IPS-18c (cell line): ENCODE data around the gene RSPO4.
A peak's percentile ranks its signal among the peaks of the same experiment; 100 is the strongest.
"Not testable (repeated sequence)": the region's sequence is repeated elsewhere in the genome, so short reads cannot be mapped to it uniquely, and the experiment has no call there.

Experiments
- H3K4me3 ChIP-seq: 2 replicates; pipeline ENCODE4 v1.7.0; 2013; ENCODE audit warnings: low read depth, mild to moderate bottlenecking, low read length, moderate library complexity; ENCODE audit not compliant: insufficient read depth
- H3K9me3 ChIP-seq: one replicate; pipeline ENCODE4 v1.6.1; 2013; ENCODE audit warnings: mild to moderate bottlenecking, low read length, moderate library complexity; ENCODE audit not compliant: control insufficient read depth, insufficient read depth

RSPO4 gene

DNA sequence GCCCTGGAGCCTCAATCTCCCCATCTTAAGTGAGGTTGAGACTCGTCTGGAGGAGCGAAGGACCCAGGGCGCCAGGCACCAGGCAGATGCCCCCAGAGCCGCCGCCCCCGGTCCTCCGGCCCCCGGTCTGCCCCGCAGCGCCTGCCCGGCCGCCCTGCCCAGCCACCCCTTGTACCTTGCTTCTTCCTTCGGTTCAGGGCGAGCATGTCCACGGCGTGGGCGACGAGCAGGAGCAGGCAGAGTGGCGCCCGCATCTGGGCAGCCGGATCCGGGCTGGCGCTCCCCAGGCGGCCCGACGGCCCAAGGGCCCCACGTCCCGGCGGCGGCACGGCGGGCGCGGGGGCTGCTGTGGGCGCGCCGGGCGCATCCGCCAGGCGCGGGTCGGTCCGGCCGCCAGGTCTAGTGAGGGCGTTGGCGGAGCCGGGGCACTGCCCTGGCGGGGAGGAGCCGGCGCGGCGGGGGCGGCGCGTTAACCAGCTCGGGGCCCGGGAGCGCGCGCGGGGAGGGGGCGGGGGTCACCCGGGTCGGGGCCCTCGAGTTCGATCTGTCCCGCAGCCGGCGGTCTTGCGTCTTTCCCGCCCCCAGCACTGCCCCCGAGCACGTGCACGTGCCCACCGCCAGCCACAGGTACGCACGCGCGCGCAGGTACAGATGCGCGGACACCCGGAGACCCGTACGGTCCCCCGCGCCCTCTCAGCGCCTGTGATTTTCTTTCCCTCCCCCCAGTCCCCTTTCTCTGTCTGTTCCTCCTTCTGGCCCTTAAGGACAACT is at the start of gene RSPO4:
TSS of gene RSPO4 (minus strand) at position 401 of the 771 bp plus-strand sequence. CDS start at position 254, 147 bp downstream.
- H3K4me3 ChIP-seq, result peak within 1 kb of the TSS; percentile 45

DNA sequence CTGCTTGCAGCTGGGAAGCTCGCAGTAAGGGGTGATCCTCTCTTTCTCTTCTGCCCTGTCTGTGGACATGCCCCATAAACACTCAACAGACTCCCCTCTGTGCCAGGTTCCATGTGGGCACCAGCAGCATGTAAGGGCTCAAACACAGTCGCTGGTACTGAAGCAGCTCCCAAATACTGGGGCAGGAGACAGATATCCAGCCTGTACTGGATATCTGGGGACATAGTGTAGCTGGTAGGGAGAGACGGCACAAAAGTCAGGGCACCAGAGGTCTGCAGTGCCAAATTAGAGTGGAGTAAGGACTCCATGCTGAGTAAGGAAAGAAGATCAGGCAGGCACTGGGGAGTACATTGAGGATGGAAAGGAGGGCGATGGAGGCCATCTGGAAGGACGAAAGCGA is 48.3 kb upstream of the RSPO4 start:
- Histone ChIP-seq H3K4me3 (no peak overlapping the region), H3K9me3 (no peaks in the 10 kb centered on the region)

More for the DNA sequence above, at the start of gene RSPO4:
- peaks cover 2% of the 10 kb centered on the region for H3K9me3 ChIP-seq

DNA sequence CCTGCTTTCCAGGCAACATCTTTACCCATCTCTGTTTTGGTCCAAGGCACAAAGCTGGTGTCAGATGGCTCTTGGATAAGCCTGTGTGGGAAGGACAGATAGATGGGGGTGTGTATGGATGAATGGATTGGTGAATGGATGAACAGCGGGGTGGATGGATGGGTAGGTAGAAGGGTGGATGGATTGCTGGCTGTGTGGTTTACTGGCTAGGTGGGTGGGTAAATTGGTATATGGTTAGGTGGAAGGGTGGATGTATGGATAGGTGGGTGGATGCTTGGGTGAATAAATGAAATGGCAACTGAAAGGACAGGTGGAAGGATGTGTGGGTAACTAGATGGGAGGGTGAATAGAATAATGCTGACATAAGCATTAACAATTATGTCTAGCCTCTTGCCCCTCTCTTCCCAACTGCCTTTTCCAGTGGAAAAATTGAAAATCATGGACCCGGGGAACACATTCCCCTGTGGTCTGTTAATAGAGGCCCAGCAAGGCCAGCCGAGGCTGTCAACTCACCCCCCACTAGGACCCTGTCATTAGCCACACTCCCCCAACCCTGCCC is 43.8 kb upstream of the RSPO4 start:
- no peaks in the 10 kb centered on the region for H3K9me3 ChIP-seq

DNA sequence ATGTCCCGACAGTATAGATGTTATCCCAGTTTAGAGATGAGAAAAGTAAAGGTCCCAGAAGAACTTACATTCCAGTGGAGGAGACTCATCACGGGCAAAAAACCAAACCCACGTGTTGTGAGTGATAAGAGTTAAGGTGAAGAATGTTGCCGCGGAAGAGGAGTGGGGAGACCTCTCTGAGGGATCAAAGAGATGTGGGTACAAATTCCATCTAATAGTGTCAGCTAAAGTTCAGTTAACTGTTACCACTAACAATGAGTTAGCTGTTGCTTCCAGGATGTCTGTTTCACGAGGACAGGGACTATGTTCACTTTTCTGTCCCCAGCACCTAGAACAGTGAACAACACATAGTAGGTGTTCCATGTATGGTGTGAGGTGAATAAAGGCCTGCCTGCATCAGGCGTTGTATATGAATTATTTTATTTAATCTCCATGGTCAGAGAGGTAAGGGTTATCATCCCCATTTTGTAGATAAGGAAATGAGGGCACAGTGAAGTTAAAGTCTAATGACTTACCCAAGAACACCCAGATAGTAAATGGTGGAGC is 39.8 kb upstream of the RSPO4 start:
- Histone ChIP-seq H3K9me3 (no peaks in the 10 kb centered on the region), H3K4me3 (no peak overlapping the region)

More for the DNA sequence above, 43.8 kb upstream of the RSPO4 start:
- no peak overlapping the region for H3K4me3 ChIP-seq

DNA sequence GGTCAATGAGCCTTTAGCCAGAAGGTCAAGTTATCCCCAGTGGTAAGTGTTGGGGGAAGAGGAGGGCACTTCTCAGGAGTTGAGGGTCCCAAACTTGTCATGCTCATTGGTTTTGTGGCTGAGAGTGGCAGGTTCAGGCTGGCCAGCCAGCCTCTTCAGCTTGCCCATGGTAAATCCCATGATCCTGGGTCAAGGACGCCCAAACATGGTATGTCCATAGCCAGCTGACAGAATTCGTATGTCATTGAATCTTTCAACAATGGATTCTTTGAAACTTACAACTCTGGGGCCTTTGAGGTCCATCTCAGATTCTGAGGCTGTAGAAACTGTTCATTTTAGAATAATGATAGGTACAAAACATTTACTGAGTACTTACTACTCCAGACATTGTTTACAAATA is 36.1 kb upstream of the RSPO4 start:
- H3K4me3 ChIP-seq, result no peak overlapping the region
- H3K9me3 ChIP-seq, result no peaks in the 10 kb centered on the region

DNA sequence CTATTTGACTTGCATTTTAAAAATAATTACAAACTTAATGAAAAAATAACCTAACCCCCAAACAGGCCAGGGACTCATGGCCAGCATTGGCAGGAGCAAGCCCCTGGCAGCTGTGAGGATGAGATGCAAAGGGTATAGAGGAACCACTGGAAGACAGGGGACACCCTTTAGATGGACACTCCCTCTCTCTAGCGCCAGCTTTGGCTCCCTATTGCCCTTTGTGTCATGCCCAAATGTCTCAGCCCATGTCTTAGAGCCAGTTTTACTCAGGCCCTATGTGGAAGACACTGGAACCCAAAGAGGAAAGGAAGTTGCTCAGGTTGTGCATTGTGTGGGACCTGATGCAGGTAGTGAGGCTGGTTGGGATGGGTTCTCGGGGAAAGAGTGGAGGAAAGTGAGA is 34.9 kb upstream of the RSPO4 start:
- no peak overlapping the region for H3K4me3 ChIP-seq
- H3K9me3 ChIP-seq, result no peaks in the 10 kb centered on the region

DNA sequence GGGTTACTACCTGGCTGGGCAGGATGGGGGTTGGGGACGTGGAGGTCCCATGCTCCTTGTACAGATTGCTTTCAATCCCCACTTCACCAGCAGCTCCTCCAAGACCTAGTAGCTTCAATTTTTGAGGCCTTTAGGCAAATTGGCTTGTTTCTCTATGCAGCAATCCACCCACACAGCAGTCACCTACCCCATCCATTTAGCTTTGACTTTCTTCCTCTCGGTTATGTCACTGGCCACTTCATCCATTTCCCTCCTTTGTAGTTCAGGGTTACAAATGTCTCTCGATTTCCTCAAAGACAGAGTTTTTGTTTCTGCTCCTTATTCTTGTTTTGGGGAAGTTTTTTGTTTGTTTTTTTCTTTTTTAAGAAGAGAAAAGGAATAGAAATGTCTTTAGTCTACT is 33.4 kb upstream of the RSPO4 start:
- no peaks in the 10 kb centered on the region for H3K9me3 ChIP-seq

DNA sequence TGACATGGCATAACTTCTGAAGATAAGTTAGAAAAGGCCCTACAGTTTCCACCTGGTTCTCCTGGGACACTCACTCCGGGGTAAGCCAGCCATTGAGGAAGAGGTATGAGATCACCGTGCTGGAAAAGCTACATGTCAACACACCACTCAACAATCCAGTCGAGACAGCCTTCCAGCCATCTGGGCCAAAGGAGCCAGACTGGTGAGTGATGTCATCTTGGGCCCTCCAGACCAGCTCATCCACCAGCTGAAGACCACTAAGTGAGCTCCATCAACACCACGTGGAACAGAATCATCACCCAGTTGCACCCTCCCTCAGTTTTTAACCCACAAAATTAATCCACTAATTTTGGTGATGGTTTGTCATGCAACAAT is 32.3 kb upstream of the RSPO4 start:
- Histone ChIP-seq H3K4me3 (no peak overlapping the region), H3K9me3 (no peaks in the 10 kb centered on the region)

More for the DNA sequence above, 33.4 kb upstream of the RSPO4 start:
- H3K4me3 ChIP-seq, result no peak overlapping the region

DNA sequence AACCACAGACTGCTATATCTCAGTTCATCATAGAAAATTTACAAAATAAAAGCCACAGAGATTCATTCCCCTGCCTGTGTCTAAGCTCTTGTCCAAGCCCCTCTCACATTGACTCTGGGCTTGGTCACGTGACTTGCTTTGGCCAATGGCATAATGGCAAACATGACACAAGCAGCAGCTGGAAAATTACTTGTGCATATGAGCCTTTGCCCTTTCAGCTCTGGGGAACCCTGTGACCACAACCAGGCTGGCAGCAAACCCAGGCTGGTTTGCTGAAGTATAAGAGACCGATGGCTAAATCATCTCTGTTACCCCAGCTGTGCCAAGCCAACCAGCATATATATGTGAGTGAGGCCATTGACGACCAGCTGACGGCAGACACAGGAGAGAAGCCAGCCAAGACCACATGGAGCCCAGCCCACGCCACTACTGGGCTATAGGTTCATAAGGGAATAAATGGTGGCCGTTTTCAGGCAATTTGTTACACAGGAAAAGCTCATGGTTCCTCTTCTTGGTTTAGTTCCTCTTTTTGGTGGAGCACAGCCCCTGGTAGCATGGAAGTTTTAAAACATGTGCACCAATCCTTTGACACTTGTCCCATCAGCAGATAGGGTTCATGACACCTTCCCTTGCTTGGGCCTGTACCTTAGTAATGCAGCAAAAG is 31.8 kb upstream of the RSPO4 start:
- Histone ChIP-seq H3K4me3 (no peak overlapping the region), H3K9me3 (no peaks in the 10 kb centered on the region)

DNA sequence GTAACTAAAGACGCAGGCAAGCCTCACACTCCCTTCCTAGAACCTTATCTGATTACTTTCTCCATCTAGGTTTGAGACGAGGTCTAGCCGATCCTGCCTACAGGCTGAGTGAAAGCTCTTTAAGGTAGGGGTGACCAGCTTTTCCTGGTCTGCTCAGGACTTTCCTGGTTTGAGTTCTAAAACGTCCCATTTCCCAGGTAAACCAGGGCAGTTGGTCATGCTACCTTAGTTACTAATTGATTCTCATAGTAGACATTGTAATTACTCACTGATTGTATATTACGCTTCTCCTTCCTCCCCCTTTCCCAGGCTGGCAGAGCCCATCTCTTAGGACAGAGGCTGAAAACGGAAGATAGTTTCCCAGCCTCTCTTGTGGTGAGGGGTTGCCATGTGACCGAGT is 27.9 kb upstream of the RSPO4 start:
- H3K9me3 ChIP-seq, result no peaks in the 10 kb centered on the region

DNA sequence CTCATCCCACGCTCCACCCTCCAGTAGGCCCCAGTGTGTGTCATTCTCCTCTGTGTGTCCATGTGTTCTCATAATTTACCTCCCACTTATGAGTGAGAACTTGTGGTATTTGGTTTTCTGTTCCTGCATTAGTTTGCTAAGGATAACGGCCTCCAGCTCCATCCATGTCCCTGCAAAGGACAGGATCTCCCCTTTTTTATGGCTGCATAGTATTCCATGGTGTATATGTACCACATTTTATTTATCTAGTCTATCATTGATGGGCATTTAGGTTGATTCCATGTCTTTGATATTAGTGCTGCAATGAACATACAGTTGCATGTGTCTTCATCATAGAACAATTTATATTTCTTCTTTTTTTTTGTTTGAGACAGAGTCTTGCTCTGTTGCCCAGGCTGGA is 24.1 kb upstream of the RSPO4 start:
- not testable (repeated sequence) for H3K9me3 ChIP-seq

More for the DNA sequence above, 27.9 kb upstream of the RSPO4 start:
- H3K4me3 ChIP-seq, result no peak overlapping the region

DNA sequence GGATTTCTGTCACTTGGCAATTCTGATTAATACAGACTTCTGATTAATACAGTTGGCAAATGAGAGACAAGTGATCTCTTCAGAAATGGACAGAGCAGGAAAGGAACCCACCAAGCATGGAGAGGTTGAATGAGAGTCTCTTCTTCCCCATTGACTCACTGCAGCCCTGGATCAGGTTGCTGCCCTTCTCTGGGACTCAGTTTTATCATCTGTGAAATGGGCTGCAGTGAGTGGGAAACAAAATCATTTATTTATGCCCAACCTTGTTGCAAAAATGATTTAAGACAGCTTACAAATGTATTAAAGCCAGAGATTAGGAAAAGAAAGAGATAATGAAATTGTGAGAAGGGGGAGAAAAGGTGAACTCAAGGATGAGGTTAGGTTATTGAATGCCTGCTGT is 20.8 kb upstream of the RSPO4 start:
- Histone ChIP-seq H3K4me3 (no peak overlapping the region), H3K9me3 (no peaks in the 10 kb centered on the region)

More for the DNA sequence above, 24.1 kb upstream of the RSPO4 start:
- not testable (repeated sequence) for H3K4me3 ChIP-seq

DNA sequence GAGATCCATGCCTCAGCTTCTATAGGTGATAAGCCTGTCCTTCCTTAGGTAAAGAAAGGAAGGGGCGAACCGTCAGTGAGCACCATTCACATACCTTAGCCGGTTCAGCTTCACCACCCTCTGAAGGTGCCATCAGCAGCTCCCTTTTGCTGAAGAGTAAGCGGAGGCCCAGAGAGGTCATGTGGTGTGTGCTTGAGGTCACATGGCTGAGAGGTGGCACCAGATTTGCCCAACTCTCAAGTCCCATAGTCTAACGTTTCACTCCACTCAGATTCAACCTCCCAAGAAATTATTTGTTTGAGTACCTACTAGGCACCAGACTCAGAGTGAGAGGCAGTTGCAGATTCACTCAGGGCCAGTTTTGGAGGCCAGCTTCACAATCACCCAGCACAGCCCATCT is 18.5 kb upstream of the RSPO4 start:
- Histone ChIP-seq H3K4me3 (no peak overlapping the region), H3K9me3 (no peaks in the 10 kb centered on the region)

DNA sequence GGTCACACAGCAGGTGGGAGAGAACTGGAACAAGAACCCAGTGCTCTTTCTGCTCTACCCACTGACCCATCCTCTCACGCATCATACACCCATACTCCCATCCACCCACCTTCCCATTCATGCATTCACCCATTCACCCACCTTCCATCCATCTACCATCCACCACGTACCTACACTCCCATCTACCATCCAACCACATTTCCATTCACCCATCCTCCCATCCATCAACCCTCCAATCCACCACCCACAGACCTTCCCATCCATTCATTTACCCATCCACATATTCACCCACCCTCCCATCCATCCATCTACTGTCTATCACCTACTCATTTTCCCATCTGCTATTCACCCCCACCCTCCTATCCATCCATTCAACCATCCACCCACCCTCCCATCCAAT is 17.2 kb upstream of the RSPO4 start:
- H3K9me3 ChIP-seq, result no peaks in the 10 kb centered on the region
- no peak overlapping the region for H3K4me3 ChIP-seq

DNA sequence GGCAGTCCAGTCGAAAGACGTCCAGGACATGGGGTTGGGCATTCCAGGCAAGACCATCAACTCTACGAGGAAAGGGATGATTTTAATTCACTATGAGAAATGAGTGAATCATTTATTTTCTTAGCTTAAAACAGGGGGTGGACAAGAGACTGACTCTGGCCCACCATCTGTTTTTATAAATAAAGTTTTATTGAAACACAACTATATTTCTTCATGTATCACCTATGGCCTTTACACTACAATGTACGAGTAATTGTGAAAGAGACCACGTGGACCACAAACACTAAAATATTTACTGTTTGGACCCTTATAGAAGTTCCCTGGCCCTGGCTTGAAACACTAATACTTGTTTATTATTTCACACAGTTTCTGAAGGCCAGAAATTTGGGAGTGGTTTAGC is 15.6 kb upstream of the RSPO4 start:
- Histone ChIP-seq H3K4me3 (no peak overlapping the region), H3K9me3 (no peaks in the 10 kb centered on the region)

DNA sequence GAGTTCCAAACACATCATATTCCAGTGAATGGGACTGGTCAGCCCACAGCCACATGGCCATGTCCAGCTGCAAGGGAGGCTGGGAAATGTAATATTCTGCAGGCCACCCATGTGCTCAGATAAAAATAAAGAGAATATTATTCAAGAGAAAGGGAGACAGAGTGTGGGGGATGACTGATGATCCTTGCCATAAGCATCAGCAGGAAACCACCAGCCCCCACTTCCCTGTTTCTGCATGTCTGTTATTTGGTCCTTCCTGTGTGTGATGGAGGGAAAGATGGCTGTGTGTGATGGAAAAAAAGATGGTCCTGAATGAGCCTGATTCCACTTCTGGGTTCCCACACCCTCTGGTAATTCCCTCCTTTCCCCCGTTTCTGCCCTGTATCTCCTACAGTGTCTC is 13.1 kb upstream of the RSPO4 start:
- Histone ChIP-seq H3K9me3 (no peaks in the 10 kb centered on the region), H3K4me3 (no peak overlapping the region)

DNA sequence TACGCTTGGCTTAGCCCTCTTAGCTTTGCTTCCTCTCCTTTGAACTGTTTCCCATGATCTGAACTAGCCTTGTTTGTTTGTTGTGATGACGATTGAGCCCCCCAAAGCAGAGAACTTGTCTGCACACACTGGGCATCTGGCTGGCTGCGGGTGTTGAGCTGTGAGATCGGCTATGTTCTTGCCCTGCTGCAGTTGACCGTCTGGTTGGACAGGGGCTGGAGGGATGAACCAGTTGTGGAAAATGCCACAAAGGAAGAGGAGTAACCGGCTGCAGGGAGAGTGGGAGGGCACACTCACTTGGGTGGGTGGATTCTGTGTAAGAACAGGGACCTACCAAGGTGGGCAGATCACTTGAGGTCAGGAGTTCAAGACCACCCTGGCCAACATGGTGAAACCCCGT is 12.4 kb upstream of the RSPO4 start:
- Histone ChIP-seq H3K9me3 (no peaks in the 10 kb centered on the region), H3K4me3 (no peak overlapping the region)
